HuH-7.5 (cell line): ENCODE data around the gene GPRIN2.
"Not testable (repeated sequence)": the region's sequence is repeated elsewhere in the genome, so short reads cannot be mapped to it uniquely, and the experiment has no call there.

ENCODE experiments used
- DNase-seq: peaks from one replicate; pipeline ENCODE4 v3.0.0; 2011; ENCODE audit warnings: low spot score

GPRIN2 gene

GRCh38 chr10:46567151-46567550 lies 10.7 kb upstream of the GPRIN2 start:
- not testable (repeated sequence) for DNase-seq

- DNase-seq: not testable (repeated sequence)
Observed at GRCh38 chr10:46565591-46566332, 9.3 kb upstream of the GPRIN2 start.

- no peak for DNase-seq
Observed at GRCh38 chr10:46560952-46561351, 4.5 kb upstream of the GPRIN2 start.

GRCh38 chr10:46560381-46560780 lies 3.9 kb upstream of the GPRIN2 start:
- no peak for DNase-seq

GRCh38 chr10:46559231-46559671 lies 2.8 kb upstream of the GPRIN2 start:
- no peak for DNase-seq

GRCh38 chr10:46558392-46559185 lies 2.1 kb upstream of the GPRIN2 start:
- peak; percentile 55 for DNase-seq

GRCh38 chr10:46558122-46558391 lies 1.6 kb upstream of the GPRIN2 start:
- DNase-seq: no peak

GRCh38 chr10:46557319-46558121 lies 1.1 kb upstream of the GPRIN2 start:
- DNase-seq: no peak

GRCh38 chr10:46555713-46556514 lies 544 bp downstream of the GPRIN2 start:
- DNase-seq: no peak

- no peak for DNase-seq
Observed at GRCh38 chr10:46555366-46555712, 1.1 kb downstream of the GPRIN2 start.

GRCh38 chr10:46554166-46554781 lies 2.2 kb downstream of the GPRIN2 start:
- DNase-seq: no peak

GRCh38 chr10:46553238-46554049 lies 3.0 kb downstream of the GPRIN2 start:
- DNase-seq: no peak

- no peak for DNase-seq
Observed at GRCh38 chr10:46552526-46553237, 3.8 kb downstream of the GPRIN2 start.

- DNase-seq: no peak
Observed at GRCh38 chr10:46551701-46552525, 4.5 kb downstream of the GPRIN2 start.

- no peak for DNase-seq
Observed at GRCh38 chr10:46550795-46551700, 5.4 kb downstream of the GPRIN2 start.

- no peak for DNase-seq
Observed at GRCh38 chr10:46550076-46550790, 6.2 kb downstream of the GPRIN2 start.
